RWPE1 (cell line): ENCODE data around the gene ALOX5.

Source experiments
- CTCF ChIA-PET: fragments of 350-600 bp; sonication (Branson Sonifier 250); formaldehyde crosslinking; extraction: SDS; loops from one replicate; lab custom pipeline; 2021; lab: Yijun Ruan, JAX
- POLR2A ChIA-PET: fragments of 400-600 bp; formaldehyde crosslinking; extraction: SDS; loops from one replicate; lab custom pipeline; 2020; ENCODE audit warnings: antibody characterized with exemption; ENCODE audit not compliant: low non-redundant PET; lab: Yijun Ruan, JAX
- DNase-seq: peaks from one replicate; pipeline ENCODE4 v3.0.0; 2012; ENCODE audit warnings: low spot score
- H3K27ac ChIP-seq: fragments of 450-650 bp; 2 replicates; pipeline ENCODE4 v1.5.1; 2017
- CTCF ChIP-seq: fragments of 450-650 bp; conservative IDR thresholded peaks from 2 replicates; pipeline ENCODE4 v1.5.1; 2017; ENCODE audit warnings: low read depth, mild to moderate bottlenecking

The ALOX5 gene

GRCh38 chr10:45395554-45395953 is 21.5 kb downstream of the ALOX5 start:
- H3K27ac ChIP-seq: no peak overlapping the region
- DNase-seq: no peak
- CTCF ChIA-PET: no interaction called here
- no peak for TF ChIP-seq CTCF
- POLR2A ChIA-PET: no interaction called here

GRCh38 chr10:45398595-45398994 is 24.6 kb downstream of the ALOX5 start:
- ChIA-PET CTCF (no interaction called here), POLR2A (no interaction called here)
- no peak for DNase-seq
- no peak for TF ChIP-seq CTCF
- H3K27ac ChIP-seq: no peak overlapping the region

- ChIA-PET POLR2A (no interaction called here), CTCF (no interaction called here)
- H3K27ac ChIP-seq: no peak overlapping the region
- no peak for TF ChIP-seq CTCF
- no peak for DNase-seq
Measured at GRCh38 chr10:45399113-45399512, 25.1 kb downstream of the ALOX5 start.

- no peak overlapping the region for H3K27ac ChIP-seq
- ChIA-PET POLR2A (no interaction called here), CTCF (no interaction called here)
- TF ChIP-seq CTCF: no peak
- peak; percentile 23 for DNase-seq
Measured at GRCh38 chr10:45403151-45403550, 29.1 kb downstream of the ALOX5 start.

GRCh38 chr10:45404087-45404769 is 30.2 kb downstream of the ALOX5 start:
- no peak for DNase-seq
- POLR2A ChIA-PET: no interaction called here
- TF ChIP-seq CTCF: no peak
- CTCF ChIA-PET: no interaction called here
- no peak overlapping the region for H3K27ac ChIP-seq

- no peak for TF ChIP-seq CTCF
- no peak overlapping the region for H3K27ac ChIP-seq
- ChIA-PET POLR2A (no interaction called here), CTCF (no interaction called here)
- no peak for DNase-seq
Measured at GRCh38 chr10:45404770-45405120, 30.7 kb downstream of the ALOX5 start.

GRCh38 chr10:45407542-45407941 is 33.5 kb downstream of the ALOX5 start:
- DNase-seq: no peak
- CTCF ChIA-PET: no interaction called here
- H3K27ac ChIP-seq: no peak overlapping the region
- TF ChIP-seq CTCF: no peak
- POLR2A ChIA-PET: no interaction called here
